HepG2 (cell line): Measurements from ENCODE around the gene PTK7. TPM values are rescaled to one million over a fixed set of nuclear protein-coding genes. Genes with fewer than 3 reads are reported as not detected.

ENCODE experiments used
- AKNA ChIP-seq: sonication (generic); formaldehyde crosslinking; IDR thresholded peaks from 2 replicates; pipeline ENCODE4 v1.4.0; 2020; ENCODE audit warnings: missing genetic modification reagents, borderline replicate concordance
- CENPT ChIP-seq: sonication (generic); formaldehyde crosslinking; IDR thresholded peaks from 2 replicates; pipeline ENCODE4 v1.8.0; 2022; ENCODE audit warnings: low read depth, mild to moderate bottlenecking, moderate library complexity, missing genetic modification reagents
- CREB1 ChIP-seq, 2 experiments: fragments of 450-650 bp in 1 of 2; IDR thresholded peaks; 2 replicates each; pipeline ENCODE4 v1.6.1; 2016 to 2017; ENCODE audit warnings: control low read depth in 1 of 2, mild to moderate bottlenecking in 1 of 2, missing compliant biosample characterization in 1 of 2, missing genetic modification characterization in 1 of 2
- FOSL2 ChIP-seq: sonication (generic); formaldehyde crosslinking; IDR thresholded peaks from 2 replicates; pipeline ENCODE4 v1.4.0; 2020; ENCODE audit warnings: missing genetic modification reagents
- HOXA7 ChIP-seq: sonication (generic); formaldehyde crosslinking; IDR thresholded peaks from 2 replicates; pipeline ENCODE4 v1.8.1; 2022; ENCODE audit warnings: mild to moderate bottlenecking, missing genetic modification reagents, moderate library complexity
- KMT2B ChIP-seq: IDR thresholded peaks from 2 replicates; pipeline ENCODE4 v1.6.1; 2016; ENCODE audit warnings: missing genetic modification reagents, missing compliant biosample characterization
- NPAS2 ChIP-seq: sonication (generic); formaldehyde crosslinking; IDR thresholded peaks from 2 replicates; pipeline ENCODE4 v1.8.0; 2022; ENCODE audit warnings: mild to moderate bottlenecking, missing genetic modification reagents, borderline replicate concordance
- POLR2AphosphoS5 ChIP-seq: IDR thresholded peaks from 2 replicates; pipeline ENCODE4 v1.6.1; 2012; ENCODE audit warnings: low read depth, low read length
- SMAD9 ChIP-seq: sonication (generic); formaldehyde crosslinking; IDR thresholded peaks from 2 replicates; pipeline ENCODE4 v1.5.1; 2020; ENCODE audit warnings: mild to moderate bottlenecking, missing genetic modification reagents
- SOX13 ChIP-seq, 3 experiments: fragments of 450-650 bp in 1 of 3; sonication (generic) in 1 of 3; formaldehyde crosslinking in 1 of 3; IDR thresholded peaks in 2 of 3; conservative IDR thresholded peaks in 1 of 3; 2 replicates each; pipeline versions ENCODE4 v1.5.0 to v1.6.1; 2016 to 2020; ENCODE audit warnings: antibody characterized with exemption in 1 of 3, mild to moderate bottlenecking in 1 of 3, missing compliant biosample characterization in 1 of 3, missing genetic modification reagents in 1 of 3, moderate library complexity in 1 of 3
- ZBED4 ChIP-seq: sonication (generic); formaldehyde crosslinking; IDR thresholded peaks from 2 replicates; pipeline ENCODE4 v1.4.0; 2020; ENCODE audit warnings: missing genetic modification reagents, borderline replicate concordance
- ZBTB1 ChIP-seq: sonication (generic); formaldehyde crosslinking; IDR thresholded peaks from 2 replicates; pipeline ENCODE4 v1.4.0; 2020; ENCODE audit warnings: missing genetic modification reagents, borderline replicate concordance
- ZKSCAN1 ChIP-seq: fragments of 150-350 bp; IDR thresholded peaks from 2 replicates; pipeline ENCODE4 v1.6.1; 2014; ENCODE audit warnings: low read length
- ZNF30 ChIP-seq: sonication (generic); formaldehyde crosslinking; IDR thresholded peaks from 2 replicates; pipeline ENCODE4 v1.5.0; 2020; ENCODE audit warnings: mild to moderate bottlenecking, missing genetic modification reagents
- ZNF441 ChIP-seq: sonication (generic); formaldehyde crosslinking; IDR thresholded peaks from 2 replicates; pipeline ENCODE4 v1.7.0; 2021; ENCODE audit warnings: missing genetic modification reagents, borderline replicate concordance
- ZNF672 ChIP-seq: sonication (generic); formaldehyde crosslinking; IDR thresholded peaks from 2 replicates; pipeline ENCODE4 v1.8.1; 2022; ENCODE audit warnings: missing genetic modification reagents
- ZNF674 ChIP-seq: sonication (generic); formaldehyde crosslinking; IDR thresholded peaks from 2 replicates; pipeline ENCODE4 v1.5.0; 2020; ENCODE audit warnings: low read depth, mild to moderate bottlenecking, missing genetic modification reagents
- ZNF878 ChIP-seq: sonication (generic); formaldehyde crosslinking; IDR thresholded peaks from 2 replicates; pipeline ENCODE4 v1.8.1; 2023; ENCODE audit warnings: mild to moderate bottlenecking, missing genetic modification reagents, moderate library complexity
- ZNF883 ChIP-seq: sonication (generic); formaldehyde crosslinking; IDR thresholded peaks from 2 replicates; pipeline ENCODE4 v1.5.1; 2020; ENCODE audit warnings: mild to moderate bottlenecking, missing genetic modification reagents; ENCODE audit errors: not compliant biosample characterization
- polyA plus RNA-seq, 8 experiments: library from polyadenylated mRNA; depleted of rRNA in 3 of 8; stranded (reverse) in 7 of 8; unstranded in 1 of 8; fragments of >200 nt; fragmentation: Illumina TruSeq in 4 of 8; extraction: Trizol in 4 of 8; gene quantifications; 2 replicates each; pipeline versions ENCODE4 v1.2.1 to v1.2.3, GENCODE V29; 2011 to 2016; ENCODE audit warnings: low read depth in 4 of 8, missing spikeins in 1 of 8, mixed read lengths in 1 of 8; ENCODE audit not compliant: insufficient read depth in 1 of 8
- total RNA-seq, 5 experiments: library from RNA; depleted of rRNA; stranded (reverse); fragments of >200 nt; fragmentation: Illumina TruSeq; extraction: Trizol; gene quantifications; 2 replicates each; pipeline ENCODE4 v1.2.3, GENCODE V29; 2016; ENCODE audit warnings: low read depth in 1 of 5

PTK7 gene
- total and polyA plus RNA-seq, 2 of the 13 experiments (the other 11 are each of a cell fraction or from before 2014, with no cell fraction given) = 98.5 to 99.8 TPM

- TF ChIP-seq ZBED4 (CRISPR knock-in tag) (no peak), HOXA7 (CRISPR knock-in tag) (no peak), POLR2AphosphoS5 (no peak), SMAD9 (CRISPR knock-in tag) (no peak), CENPT (CRISPR knock-in tag) (no peak), ZNF672 (CRISPR knock-in tag) (no peak), KMT2B (CRISPR knock-in tag) (peak; percentile 54; the same call in 1 of the 2 replicates), FOSL2 (CRISPR knock-in tag) (no peak), ZKSCAN1 (no peak), ZNF441 (CRISPR knock-in tag) (no peak), ZNF674 (CRISPR knock-in tag) (no peak), ZNF883 (CRISPR knock-in tag) (peak; percentile 43), AKNA (CRISPR knock-in tag) (no peak), ZNF30 (CRISPR knock-in tag) (0 out of 2 replicates have a peak, but pooled peaks have one; percentile 42), CREB1 (IDR thresholded peaks at IDR 0.05) (no peak), CREB1 (CRISPR knock-in tag; IDR thresholded peaks at IDR 0.05) (no peak), ZNF878 (CRISPR knock-in tag) (no peak), SOX13 (IDR thresholded peaks at IDR 0.05) (no peak), SOX13 (CRISPR knock-in tag; conservative IDR thresholded peaks at IDR 0.05 in 1 of 2, IDR thresholded peaks at IDR 0.05 in 1 of 2) (no peak), ZBTB1 (CRISPR knock-in tag) (no peak), NPAS2 (CRISPR knock-in tag) (no peak)
These were observed 96.2 kb downstream of the PTK7 start (continued) for GRCh38 chr6:43172104-43173007.
